Right ventricle myocardium superior (tissue), 1 donor: ENCODE measurements around the gene TBC1D21. TPM values are rescaled to one million over a fixed set of nuclear protein-coding genes. Genes with fewer than 3 reads are reported as not detected.

Source experiments
- ATAC-seq: fragments of 200-7000 bp; cut with Tn5 transposase; one replicate; pipeline ENCODE4 v1.9.1; 2020; ENCODE audit warnings: mild to moderate bottlenecking; ENCODE audit not compliant: poor library complexity
- DNase-seq: peaks from one replicate; pipeline ENCODE4 v3.0.0-alpha.2; 2020
- intact Hi-C: fragments of 100-400 bp; cut with DNase I; formaldehyde crosslinking; loops from one replicate; pipeline ENCODE4 v1.11.2; 2022
- total RNA-seq: library from RNA; stranded (reverse); fragmentation: NEBNext Ultra II Directional; extraction: Animal tissue kit (Norgen Biotek cat#: 25700); gene quantifications from one replicate; pipeline ENCODE4 v1.2.1, GENCODE V29; 2021
- donor health status: DM: no; HTN: yes; CAD: no; lungs with severe emphysema.

Gene TBC1D21
- total RNA-seq, 1 donor from 2014 or later = not detected

- intact Hi-C loops = no loop called here
- DNase-seq = no peak
Observed at GRCh38 chr15:73902121-73903020, 29.0 kb downstream of the TBC1D21 start.

DNA sequence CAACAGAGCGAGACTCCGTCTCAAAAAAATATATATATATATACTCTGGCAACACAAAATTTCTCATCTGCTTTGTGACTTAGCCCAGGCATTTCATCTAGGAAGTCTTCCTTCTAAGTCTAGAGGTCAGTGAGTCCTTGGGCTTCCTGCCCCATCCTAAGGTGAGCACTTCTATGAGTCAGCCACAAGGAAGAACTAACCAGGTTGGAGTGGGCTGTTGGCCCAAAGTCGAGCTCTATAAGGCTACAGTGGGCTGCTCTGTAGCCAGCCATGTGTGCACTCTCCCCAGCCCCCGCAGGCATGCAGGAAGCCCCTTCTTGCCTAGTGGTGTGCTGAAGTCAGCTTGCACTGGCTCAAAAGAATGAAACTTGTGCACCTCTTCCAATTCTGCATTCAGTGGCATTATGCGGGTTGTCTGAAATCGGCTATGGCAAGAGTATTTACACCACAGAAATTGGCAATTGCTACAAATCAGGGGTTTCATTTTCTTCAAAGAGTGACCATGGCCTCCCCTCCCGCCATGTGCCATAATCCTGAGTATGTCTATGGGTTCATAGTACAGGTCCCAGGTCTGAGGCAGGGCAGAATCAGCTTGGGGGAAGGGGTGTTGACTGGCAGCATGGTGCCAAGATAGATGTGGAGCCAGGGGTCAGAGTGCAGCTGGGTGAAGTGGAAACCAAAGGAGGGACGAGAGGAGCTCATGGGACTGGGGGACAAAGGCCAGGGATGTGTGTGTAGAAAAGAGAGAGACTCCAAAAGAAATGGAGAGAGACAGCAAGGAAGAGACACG lies 30.9 kb downstream of the TBC1D21 start:
- intact Hi-C loops = no loop called here
- DNase-seq (no peak), ATAC-seq (no peak)

More at GRCh38 chr15:73902121-73903020, 29.0 kb downstream of the TBC1D21 start:
- ATAC-seq = no peak

DNA sequence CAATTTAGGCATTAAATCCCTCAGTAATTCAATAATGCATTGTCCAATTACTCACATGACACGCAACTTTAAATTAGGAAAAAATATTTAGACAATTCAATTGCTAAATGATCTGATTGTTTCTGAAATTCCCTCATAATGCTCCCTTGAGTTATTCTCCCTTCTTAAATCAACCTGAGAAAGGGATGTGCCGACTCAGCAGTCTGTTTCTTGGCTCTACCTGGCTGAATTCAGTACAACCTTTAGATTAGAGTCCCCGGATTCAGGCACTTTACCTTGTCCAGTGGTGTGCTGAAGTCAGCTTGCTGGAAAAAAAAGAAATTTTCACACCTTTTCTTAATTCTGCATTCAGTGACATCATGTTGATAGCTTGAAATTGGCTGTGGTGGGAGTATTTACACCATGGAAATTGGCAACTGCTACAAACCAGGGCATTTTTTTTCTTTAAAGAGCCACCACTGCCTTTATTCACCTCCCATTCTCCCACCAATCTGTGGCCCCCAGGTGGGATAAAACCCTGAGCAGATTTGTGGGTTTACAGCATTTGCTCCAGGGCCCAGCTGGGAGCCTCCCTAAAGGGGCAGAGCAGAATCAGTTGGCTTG lies 32.0 kb downstream of the TBC1D21 start:
- DNase-seq (no peak), ATAC-seq (no peak)
- intact Hi-C loops = loop anchor here (5.0 kb wide), 1 partner anchor 193 kb away; no protein-coding TSS in a partner anchor

- ATAC-seq = no peak
- intact Hi-C loops = loop anchor here (5.0 kb wide), 1 partner anchor 194 kb away; no protein-coding TSS in a partner anchor
- no peak for DNase-seq
Observed at GRCh38 chr15:73906346-73907034, 33.1 kb downstream of the TBC1D21 start.

GRCh38 chr15:73907035-73907408 lies 33.7 kb downstream of the TBC1D21 start:
- DNase-seq (no peak), ATAC-seq (peak; percentile 33)
- intact Hi-C loops = loop anchor here (5.0 kb wide), 1 partner anchor 195 kb away; no protein-coding TSS in a partner anchor

- DNase-seq = peak; percentile 93
- intact Hi-C loops = loop anchor here (5.0 kb wide), 1 partner anchor 196 kb away; no protein-coding TSS in a partner anchor
- ATAC-seq = peak; percentile 97
Observed at GRCh38 chr15:73908030-73908821, 34.9 kb downstream of the TBC1D21 start.

GRCh38 chr15:73908822-73909122 lies 35.4 kb downstream of the TBC1D21 start:
- DNase-seq = no peak
- ATAC-seq = no peak
- intact Hi-C loops = loop anchor here (5.0 kb wide), 1 partner anchor 196 kb away; no protein-coding TSS in a partner anchor

DNA sequence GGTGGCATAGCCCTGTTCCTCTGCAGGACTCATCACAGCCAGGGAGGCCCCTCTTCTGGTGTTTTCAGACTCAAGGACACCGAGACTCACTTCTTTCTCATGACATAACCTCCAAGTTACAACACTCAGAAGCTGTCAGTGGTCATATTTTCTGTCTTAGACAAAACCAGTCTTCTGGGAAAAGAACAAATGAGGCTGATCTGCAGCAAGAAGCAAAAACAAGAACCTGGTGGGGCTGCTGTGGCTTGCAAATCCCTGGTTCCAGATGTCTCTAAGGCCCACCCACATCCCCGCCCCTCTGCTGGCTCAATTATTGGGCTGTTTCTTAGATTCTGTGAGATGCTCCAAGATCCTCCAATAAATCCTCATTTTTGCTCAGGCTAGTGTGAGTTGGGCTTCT lies 36.3 kb downstream of the TBC1D21 start:
- no peak for ATAC-seq
- intact Hi-C loops = loop anchor here (5.0 kb wide), 1 partner anchor 197 kb away; no protein-coding TSS in a partner anchor
- DNase-seq = no peak

GRCh38 chr15:73910522-73911303 lies 37.3 kb downstream of the TBC1D21 start:
- ATAC-seq = no peak
- DNase-seq = no peak
- intact Hi-C loops = no loop called here

DNA sequence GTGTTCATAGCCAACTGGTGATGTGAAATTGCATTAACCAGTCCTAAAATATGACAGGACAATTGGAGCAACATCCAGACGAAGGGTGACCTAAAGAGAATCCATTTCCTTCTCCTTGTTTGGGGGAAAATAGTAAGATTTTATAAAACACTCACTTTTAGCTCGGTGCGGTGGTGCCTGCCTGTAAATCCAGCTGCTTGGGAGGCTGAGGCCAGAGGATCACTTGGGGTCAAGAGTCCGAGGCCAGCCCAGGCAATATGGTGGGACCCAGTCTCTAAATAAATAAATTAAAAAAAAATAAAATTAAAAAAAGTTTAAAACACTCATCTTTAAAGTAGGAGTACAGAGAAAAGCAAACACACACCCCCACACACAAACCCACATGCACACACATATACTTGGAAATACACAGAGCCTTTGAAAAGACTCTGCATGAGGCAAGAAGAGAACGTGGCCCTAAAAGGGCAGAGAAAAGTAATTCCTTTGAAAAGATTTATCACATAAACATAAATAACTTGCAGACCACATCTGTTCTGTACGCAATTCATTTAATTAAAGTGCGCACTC lies 38.7 kb downstream of the TBC1D21 start:
- ATAC-seq (no peak), DNase-seq (no peak)
- intact Hi-C loops = no loop called here

DNA sequence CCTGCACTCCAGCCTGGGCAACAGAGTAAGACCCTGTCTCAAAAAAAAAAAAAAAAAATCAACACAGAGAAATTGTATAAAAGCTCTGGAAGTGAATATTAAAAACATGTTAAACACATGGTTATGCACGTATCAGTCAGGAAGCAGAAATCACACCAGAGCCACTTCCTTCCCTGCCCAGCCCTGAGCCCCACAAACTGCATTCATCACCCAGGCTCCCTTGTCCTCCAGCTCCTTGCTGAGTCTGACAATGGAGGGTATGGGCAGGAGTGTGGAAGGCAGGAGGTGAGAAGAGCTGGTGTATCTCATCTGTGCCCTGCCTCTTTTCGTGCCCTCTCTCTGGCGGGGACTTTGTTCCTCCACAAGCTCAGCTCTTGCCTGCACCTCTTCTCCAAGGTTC lies 40.8 kb downstream of the TBC1D21 start:
- intact Hi-C loops = no loop called here
- DNase-seq (no peak), ATAC-seq (no peak)

DNA sequence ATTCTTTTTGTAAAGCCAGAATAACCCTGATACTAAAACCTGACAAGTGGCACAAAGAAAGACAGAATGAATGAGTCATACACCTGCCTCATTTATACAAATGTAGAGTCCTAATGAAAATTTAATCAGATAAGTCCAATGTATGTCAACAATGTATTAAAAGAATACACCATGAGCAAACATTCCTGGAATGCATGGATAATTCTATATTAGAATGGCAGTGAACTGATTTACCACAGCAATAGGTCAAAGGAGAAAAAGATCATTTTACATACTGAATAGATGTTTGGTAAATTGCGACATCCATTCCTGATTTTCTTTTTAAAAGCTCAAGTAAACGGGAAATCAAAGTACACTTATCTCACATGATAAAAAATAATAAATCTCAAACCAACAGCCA lies 41.7 kb downstream of the TBC1D21 start:
- intact Hi-C loops = no loop called here
- ATAC-seq (no peak), DNase-seq (no peak)

- intact Hi-C loops = no loop called here
- no peak for DNase-seq
- no peak for ATAC-seq
Observed at GRCh38 chr15:73918784-73919183, 45.4 kb downstream of the TBC1D21 start.

DNA sequence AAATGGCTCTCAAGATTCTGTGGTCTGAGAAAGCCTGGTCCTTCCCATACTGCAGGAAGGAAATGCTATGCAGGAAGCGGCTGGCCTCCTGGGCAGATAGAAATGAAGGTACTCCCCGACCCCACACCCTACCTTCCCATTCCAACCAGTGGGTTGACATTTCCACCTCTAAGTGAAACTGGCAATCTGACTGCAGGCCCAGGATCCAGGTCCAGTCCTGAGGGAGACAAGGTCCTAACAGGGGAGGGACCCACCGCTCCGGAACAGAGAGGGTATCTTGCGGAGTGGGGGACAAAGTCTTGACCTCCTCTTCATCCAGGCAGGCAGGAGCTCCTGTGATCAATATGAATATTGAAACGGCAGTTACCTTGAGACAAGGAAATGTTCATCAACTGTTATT lies 46.3 kb downstream of the TBC1D21 start:
- ATAC-seq (no peak), DNase-seq (peak; percentile 24)
- intact Hi-C loops = no loop called here

DNA sequence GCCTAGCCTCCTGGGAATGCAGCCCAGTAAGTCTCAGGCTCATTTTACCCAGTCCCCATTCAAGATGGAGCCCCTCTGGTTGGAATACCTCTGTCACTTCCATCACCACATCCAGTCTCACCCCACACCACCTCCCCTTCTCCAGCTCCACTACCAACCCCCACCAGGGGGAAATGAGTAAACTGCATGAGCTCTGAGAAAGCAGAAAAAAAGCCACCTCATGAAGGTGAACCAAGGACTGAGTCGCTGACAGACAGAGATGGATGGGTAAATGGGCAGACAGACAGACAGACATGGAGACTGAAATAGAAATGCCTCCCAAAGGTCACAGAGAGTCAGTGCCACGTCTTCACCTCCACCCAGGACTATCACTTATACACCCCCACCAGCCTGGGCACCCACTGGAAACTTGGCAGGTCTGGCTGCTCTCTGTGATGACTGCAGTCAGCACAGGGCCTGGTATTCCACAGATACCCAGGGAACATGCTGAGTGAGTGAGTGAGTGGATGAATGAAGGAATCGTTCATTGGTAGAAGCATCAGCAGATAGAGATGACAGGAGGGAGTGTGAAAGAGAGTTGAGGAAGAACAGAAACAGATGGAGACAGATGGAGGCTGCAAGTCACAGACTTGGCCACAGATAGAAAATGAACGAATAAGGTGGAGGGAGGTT lies 48.0 kb downstream of the TBC1D21 start:
- intact Hi-C loops = no loop called here
- DNase-seq (peak; percentile 84), ATAC-seq (peak; percentile 79)
